MM.1S (cell line): ENCODE data around the gene CCDC88B.

Experiments
- CTCF ChIP-seq: fragments of 300-600 bp; sonication (generic); IDR thresholded peaks from 2 replicates; pipeline ENCODE4 v1.5.1; 2016; ENCODE audit warnings: antibody characterized with exemption, low read length, mixed read lengths
- EZH2 ChIP-seq: fragments of 300-600 bp; sonication (generic); optimal IDR thresholded peaks from 2 replicates; pipeline ENCODE3; 2017; ENCODE audit warnings: low read depth, mild to moderate bottlenecking, antibody characterized with exemption, low read length, mixed read lengths

- TF ChIP-seq EZH2: no peak
- TF ChIP-seq CTCF: no peak
These were observed 18.5 kb upstream of the CCDC88B start for GRCh38 chr11:64321533-64321932.
